ENCODE results near the gene LGMN. TPM values are rescaled to one million over a fixed set of nuclear protein-coding genes. Genes with fewer than 3 reads are reported as not detected.

Gene LGMN
- total RNA-seq, 2 donors from 2014 or later = 89.7 to 119 TPM

DNA sequence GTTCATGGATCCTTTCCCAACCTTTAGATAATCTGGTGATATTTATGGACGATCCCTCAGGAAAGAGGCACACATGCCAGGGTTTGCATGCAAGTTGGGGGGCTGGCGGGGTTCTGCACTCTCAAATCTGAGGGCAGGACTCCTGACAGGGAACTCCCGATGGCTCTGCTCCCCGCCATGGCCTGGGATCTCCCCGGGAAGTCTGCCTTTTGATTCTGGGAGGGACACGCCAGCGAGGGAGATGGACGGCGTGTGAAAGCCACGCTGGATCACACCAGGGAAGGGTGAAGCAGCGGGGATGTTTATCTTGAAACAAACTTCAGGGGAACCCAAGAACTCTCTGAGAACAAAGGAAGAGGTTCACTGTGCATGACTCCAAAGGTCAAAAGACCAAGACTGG, 43.6 kb downstream of the LGMN start:
- DNase-seq (no peak), ATAC-seq (peak in 1 of 2 donors; percentile 3)
- intact Hi-C loops (cut with DNase I) = no loop called here

DNA sequence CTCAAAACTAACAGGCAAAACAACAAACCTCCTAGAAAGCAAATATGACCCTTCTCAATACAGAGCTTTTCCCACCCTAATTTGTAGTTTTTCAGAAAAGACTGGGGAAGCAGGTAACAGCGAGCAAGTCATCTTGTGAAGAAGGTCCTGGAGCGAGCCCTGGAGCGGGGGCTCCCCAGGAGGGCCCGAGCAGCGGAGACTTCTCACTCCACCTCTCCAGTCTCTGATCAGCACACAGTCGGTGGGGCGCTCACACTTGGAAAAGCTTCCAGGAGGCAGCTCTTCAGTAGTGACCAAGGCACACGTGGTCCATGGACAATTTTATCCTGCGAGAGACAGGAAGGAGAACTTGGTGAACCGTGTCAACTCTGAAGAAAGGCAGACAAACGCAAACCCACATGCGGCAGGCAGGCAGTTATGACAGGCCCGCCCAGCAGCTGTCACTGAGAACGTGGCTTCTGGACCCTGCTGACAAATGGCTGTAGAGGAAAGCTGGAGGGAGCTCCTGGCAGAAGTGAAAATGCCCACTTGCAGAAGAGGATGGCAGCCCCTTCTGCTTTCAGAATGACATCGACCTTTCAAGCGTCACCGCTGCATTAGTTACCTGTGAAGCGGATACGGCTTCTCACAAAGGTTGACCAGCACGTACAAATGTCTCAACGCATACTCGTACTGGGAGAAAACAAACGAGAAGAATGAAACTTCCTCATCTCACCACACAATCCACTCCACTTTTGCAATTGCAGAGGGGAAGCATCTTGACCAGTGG, 44.2 kb downstream of the LGMN start:
- DNase-seq (no peak), ATAC-seq (peak; percentile 42 to 62)
- intact Hi-C loops (cut with DNase I) = no loop called here

DNA sequence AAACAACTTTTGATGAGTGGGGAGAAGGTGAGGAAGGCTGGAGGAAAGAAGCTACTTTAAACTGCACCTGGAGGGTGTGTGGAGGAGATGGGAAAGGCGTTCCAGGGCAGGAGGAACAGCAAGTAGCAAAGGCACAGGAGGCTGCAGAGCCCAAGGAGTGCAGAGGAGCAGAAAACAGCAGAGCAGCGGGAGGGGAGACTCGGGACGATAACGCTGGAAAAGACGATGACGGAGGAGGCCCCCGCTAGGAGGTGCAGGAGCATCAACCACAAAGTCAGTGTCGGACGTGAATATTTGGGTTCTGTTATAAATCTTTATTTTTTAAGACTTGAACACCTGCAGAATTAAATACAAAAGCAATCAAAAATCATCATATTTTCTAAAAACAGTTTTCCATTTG, 44.9 kb downstream of the LGMN start:
- no peak for ATAC-seq
- intact Hi-C loops (cut with DNase I) = no loop called here

DNA sequence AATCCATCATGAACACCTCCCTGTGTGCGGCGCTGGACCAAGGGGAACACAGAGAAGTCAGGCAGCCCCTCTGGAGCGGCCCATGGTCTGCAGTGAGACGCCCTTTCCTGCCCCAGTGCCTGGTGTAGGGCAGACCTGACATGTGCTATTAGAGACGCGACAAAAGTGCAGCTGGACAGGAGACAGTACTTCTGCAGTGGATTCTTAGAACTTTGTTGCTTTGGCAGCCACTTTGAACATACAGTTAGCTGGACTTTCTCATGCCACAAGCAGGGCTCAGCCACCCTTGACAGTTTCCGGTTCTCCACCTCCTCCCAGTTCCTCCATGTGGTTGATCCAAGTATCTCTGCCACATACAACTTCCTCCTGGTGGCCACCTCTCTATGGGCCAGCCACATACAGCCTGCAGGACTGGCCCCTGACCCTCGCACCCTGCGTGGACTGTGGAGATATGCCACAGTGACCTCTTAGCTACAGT, 45.9 kb downstream of the LGMN start:
- peak; percentile 54 to 58 for ATAC-seq
- no peak for DNase-seq
- intact Hi-C loops (cut with DNase I) = no loop called here

More for the DNA sequence above, 44.9 kb downstream of the LGMN start:
- no peak for DNase-seq

DNA sequence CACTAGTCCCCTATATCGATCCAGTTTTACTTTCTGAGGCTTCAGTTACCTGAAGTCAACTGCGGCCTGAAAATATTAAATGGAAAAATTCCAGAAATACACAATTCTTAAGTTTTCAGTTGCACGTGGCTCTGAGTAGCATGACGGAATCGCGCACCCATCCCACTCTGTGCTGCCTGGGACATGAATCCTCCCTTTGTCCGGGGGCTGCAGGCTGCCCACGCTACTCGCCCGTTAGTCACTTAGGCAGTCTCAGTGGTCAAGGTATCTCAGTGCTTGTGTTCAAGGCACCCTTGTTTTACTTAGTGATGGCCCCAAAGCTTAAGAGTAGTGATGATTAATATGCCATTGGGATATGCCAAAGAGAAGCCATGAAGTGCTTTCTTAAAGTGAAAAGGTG, 46.6 kb downstream of the LGMN start:
- ATAC-seq = no peak
- DNase-seq = no peak
- intact Hi-C loops (cut with DNase I) = no loop called here

DNA sequence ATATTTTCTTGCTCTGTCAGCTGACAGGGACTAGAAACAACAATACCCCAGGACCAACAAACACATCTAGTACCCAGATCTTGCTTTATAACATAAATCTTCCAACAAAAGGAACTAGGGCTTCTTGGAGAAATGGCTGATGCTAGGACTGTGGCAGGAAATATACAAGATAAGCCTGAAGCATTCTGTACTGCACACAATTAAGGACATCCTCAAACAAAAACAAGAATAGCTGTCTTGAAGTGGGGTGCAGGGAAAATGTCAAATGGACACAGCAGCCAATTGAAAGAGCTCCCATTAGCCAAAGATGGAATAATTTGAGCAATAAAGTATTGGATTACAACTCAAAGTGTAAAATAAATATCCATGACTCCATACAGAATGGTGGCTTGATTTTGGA, 50.0 kb downstream of the LGMN start:
- no peak for ATAC-seq
- intact Hi-C loops (cut with DNase I) = no loop called here
- no peak for DNase-seq

DNA sequence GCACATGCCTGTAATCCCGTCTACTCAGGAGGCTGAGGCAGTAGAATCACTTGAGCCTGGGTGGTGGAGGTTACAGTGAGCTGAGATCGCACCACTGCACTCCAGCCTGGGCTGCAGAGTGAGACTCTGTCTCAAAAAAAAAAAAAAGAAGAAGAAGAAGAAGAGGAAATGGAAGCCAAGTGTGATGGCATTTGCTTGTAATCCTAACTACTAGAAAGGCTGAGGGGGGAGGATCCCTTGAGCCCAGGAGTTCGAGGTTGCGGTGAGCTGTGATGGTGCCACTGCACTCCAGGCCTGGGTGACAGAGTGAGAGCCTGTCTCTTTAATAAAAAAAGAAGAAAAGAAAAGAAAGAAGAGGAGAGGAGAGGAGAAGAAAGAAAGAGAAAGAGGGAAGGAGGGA, 52.1 kb downstream of the LGMN start:
- intact Hi-C loops (cut with DNase I) = no loop called here
- ATAC-seq (no peak), DNase-seq (no peak)

DNA sequence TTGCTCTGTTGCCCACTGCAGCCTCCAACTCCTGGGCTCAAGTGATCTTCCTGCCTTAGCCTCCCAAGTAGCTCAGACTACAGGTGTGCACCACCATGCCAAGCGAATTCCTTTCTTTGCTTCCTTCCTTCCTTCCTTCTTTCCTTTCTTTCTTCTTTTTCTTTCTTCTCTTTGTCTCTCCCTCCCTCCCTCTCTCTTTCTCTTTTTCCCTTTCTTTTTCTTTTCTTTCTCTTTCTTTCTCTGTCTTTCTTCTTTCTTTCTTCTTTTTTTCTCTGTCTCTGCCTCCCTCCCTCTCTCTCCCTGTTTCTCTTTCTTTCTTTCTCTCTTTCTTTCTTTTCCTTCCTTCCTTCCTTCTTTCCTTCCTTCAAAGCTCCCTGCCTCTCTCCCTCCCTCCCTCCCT, 52.9 kb downstream of the LGMN start:
- ATAC-seq (no peak), DNase-seq (no peak)
- intact Hi-C loops (cut with DNase I) = no loop called here

DNA sequence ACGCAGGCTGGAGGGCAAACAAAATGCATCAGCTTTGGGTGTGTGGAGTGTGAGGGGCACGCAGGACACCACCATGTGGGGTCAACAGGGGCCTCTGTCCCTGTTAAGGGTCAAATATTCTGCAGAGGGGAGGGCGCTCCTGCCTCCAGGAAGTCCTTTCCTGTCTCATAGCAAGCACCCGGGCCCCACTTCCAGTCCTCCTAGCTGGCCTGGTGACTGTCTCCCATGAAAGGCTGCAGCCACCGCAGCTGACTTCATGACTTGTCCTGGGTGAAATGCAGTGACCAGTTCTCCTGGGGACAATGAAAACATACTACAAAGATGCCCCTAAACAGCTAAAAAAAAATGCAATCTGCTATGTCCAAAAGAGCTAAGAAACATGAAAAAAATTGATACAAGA, 53.6 kb downstream of the LGMN start:
- no peak for ATAC-seq
- DNase-seq = no peak
- intact Hi-C loops (cut with DNase I) = no loop called here

DNA sequence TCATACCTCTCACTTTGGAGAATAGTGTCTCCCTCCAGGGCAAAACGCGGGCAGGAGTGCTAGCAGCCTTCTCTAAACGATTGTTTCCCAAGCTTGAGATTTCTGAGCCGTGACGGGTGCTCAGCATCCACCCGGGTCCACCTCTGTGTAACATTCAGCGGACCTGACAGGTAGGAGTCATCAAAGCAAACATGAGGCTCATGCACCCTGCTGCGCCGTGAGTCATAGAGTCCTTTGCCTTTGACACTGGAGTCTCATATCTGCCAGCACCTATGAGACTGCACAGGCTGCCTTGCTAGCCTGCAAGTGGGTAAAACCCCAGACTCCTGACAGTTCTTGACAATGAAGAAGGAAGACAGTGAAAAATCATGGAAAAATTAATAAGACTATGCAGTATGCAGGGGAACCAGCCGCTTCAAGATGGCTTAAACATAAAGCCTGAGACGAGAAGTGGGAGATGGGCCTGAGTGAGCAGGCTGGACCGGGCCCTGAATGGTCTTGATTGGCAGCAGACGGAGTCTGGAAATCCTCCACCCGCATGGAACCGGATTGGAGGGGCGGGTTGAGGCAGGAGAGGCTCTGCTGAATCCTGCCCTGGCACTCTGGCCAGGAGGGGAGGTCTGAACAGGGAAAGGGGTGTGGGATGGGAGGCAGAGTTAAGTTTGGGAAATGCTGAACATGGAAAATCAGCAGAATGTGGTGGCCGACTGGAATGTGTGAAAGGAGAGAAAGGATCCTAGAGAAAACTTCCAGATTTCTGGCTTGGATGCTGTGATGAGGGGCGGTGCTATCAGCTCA, 54.2 kb downstream of the LGMN start:
- intact Hi-C loops (cut with DNase I) = no loop called here
- ATAC-seq = no peak
- no peak for DNase-seq

DNA sequence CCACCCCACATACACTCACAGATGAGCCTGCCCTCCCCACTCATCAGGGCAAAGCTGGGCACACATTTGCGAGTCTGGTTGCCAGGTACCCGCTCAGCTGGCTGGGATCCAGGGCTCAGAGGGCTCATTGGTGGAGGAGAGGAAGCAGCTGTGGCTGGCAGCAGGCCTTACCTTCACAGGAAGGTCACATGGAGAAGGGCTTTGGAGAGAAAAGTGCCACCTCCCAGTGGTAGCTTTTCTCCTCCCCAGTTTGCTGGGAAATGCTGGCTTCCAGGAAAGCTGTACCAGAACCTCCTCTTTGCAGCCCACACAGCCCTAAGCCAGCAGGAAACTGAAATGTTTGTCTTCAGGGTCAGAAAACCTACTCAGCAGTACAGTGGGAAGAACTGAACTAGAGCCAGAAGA, 55.6 kb downstream of the LGMN start:
- peak; percentile 83 for DNase-seq
- intact Hi-C loops (cut with DNase I) = no loop called here
- peak; percentile 58 to 59 for ATAC-seq

DNA sequence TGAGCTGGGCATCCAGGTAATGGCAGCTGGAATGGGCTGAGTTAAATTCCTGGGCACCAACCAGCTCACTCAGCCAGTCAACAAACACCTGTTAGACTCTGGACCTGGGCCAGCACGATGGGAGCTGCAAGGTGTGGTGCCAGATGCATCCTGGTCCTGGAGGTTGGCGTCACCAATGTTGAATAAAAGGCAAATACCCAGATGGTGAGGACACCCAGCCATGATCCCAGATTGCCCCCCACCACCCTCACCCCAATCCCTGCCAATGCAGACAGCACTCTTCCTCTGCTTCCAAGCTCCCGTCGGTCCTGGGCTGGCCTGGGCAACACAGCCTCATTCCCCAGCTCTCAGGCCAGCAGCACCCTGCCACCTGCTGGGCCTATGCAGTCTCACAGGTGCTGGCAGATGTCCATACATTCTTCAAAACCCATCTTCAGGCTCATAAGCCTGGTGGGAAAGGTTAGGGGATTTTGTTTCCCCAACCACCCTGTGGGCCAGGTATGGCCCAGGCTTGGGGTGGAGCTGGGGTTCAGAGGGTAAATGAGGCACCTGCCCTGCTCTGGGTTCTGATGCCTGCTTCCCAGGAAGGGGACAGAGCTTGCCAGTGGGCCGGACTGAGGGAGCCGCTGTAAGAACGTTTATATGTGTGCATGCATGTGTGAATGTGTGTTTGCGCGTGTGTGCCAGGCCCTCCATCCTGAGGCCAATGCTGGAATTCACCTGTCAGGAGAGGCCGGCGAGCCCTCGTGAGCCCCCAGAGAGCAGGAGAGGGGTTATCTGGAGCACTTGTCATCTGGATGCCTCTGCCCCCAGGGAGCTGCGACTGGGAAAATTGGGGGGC, 58.0 kb downstream of the LGMN start:
- intact Hi-C loops (cut with DNase I) = no loop called here
- no peak for ATAC-seq
- no peak for DNase-seq

DNA sequence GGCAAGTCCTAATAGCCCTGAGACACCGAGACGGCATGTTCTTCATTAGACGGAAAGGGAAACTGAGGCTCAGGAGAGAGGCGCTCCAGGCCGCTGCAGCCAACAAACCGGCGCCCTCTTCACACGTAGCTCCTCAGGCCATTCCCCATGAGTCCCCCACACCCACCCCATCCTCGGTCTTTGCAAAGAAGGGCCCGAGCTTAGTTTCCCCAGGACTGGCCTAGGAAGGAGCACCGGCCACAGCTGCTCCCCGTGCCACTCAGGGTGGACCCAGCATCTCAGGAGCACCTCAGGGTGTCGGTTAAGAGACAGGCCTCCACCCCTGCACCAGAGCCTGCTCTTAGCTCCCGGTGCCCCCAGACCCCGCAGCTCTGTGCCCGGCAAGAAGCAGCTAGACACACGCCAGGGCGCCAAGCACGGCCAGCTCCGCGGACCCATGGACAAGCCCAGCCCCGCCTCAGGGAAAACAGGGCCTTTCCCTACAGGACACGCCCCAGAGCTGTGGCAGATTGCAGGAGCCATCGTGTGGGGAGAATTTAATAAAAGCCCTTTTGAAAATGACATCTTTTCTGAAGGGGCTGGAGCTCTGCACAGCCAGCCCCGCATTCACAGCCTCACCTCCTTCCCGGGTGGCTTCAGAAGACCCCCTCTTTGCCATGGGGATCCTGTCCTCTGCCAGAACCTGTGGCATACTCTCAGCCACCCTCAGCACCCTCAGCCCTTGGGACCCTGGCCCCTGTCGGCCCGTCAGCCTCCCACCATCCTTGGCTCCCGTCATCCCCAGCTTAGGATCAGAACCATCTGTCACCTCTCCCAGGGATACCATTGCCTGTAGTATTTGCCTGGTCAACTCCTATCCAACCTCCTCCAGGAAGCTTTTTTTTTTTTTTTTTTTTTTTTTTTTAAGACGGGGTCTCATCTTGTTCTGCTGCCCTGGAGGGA, 59.7 kb downstream of the LGMN start:
- DNase-seq (no peak), ATAC-seq (no peak)
- intact Hi-C loops (cut with DNase I) = loop anchor here in 1 of 2 donors (10.0 kb wide), 1 partner anchor 554 kb away; no protein-coding TSS in a partner anchor

DNA sequence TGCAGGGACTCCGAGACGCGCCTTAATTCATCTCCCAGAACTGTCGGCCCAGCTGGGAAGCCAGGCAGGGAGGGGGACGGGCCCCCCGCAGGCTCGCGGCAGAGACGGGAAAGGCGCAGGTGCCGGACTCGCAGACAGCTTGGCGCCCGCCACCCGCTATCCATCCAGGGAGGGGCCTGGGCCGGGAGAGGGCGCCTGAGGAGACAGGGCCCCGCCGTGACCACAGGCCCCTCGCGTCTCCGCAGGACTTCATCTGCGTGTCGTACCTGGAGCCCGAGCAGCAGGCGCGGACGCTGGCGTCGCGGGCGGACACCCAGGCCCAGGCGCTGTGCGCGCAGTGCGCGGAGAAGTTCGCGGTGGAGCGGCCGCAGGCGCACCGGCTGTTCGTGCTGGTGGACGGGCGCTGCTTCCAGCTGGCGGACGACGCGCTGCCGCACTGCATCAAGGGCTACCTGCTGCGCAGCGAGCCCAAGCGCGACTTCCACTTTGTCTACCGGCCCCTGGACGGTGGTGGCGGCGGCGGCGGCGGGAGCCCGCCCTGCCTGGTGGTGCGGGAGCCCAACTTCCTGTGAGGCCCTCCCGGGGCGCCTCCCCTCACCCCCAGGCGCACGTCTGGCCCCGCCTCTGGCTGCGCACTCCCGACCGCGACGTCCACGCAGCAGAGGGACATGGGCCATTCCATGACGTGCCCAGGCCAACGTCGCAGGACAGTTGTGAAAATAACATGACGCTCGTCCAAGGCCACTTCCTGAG, 60.6 kb downstream of the LGMN start:
- intact Hi-C loops (cut with DNase I) = loop anchor here in 1 of 2 donors (10.0 kb wide), 1 partner anchor 553 kb away; no protein-coding TSS in a partner anchor
- DNase-seq (peak; percentile 68), ATAC-seq (peak; percentile 23 to 46)

DNA sequence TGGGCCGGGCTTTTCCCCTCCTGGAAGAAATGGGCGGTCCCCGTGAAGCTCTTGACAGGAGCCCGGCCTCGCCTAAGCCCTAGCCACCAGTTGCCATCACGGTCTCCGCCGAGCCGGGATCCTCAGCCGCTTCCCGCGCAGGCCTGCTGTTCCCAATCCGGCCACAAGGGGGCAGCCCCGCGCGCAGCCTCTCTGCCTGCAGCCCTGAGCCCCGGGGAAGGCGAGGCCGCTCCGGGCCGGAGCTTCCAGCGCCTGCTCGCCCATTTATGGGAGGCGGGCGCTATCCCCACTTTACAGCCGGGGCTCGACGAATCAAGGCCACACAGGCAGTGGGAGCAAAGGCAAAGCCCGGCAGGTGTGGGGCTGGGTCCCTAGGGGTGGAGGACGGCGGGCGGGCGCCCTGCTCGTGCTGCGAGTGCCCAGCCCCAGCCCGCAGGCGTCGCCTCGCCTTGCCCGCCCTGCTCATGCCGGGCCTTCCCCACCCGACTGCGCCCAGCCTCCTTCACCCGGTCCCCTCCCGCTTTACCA, 61.5 kb downstream of the LGMN start:
- DNase-seq (peak; percentile 82), ATAC-seq (peak; percentile 83 to 84)
- intact Hi-C loops (cut with DNase I) = loop anchor here in 1 of 2 donors (10.0 kb wide), 1 partner anchor 552 kb away; no protein-coding TSS in a partner anchor

DNA sequence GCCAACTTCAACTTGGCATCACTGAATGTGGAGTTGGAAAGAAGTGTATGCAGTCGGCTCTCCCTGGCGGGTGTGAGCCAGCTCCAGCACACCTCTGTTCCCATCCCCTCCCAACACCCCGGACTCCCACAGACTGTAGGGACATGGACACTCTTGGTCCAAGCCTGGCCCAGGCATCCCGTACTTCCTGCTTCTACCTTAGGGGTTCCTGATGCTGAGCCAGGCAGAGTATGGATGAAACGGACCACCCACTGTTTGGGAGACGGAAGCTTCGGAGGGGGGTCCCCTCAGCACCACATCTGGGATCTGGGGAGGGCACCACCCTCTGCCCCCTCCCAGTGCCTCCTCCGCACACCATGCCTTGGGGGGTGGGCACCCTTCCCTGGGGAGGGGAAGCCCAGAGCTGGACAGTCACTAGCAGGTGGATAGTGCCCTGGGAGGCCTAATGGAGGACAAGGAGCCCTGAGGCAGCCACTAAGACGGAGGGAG, 62.0 kb downstream of the LGMN start:
- ATAC-seq = no peak
- intact Hi-C loops (cut with DNase I) = loop anchor here in 1 of 2 donors (10.0 kb wide), 1 partner anchor 552 kb away; no protein-coding TSS in a partner anchor
- no peak for DNase-seq

DNA sequence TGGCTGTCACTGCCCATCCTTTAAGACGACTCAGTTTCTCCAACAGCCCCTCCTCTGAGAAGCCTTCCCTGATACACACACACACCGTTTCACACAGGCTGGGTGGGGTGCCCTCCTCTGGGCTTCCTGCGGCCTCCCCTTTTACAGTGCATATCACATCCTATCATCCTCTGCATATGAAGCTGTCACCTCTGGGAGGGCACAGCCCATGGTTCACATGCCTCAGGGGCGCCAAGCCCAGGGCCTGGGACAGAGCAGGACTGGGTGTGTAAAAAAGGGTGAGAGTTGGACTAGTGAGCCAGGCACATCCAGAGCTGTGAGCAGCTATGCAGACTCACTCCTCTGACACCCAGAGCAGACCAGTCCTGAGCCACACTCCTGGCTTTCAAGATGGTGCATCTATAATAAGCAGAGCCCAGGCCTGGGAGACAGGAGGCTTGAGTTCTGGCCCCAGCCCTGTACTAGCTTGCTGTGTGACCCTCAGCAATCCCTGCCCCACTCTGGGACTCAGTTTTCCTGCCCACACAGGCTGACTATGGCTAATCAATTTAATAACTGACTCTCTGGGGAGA, 62.6 kb downstream of the LGMN start:
- intact Hi-C loops (cut with DNase I) = loop anchor here in 1 of 2 donors (10.0 kb wide), 1 partner anchor 551 kb away; no protein-coding TSS in a partner anchor
- DNase-seq = no peak
- ATAC-seq = no peak

All from left cardiac atrium (tissue), 4 donors.